Measurements from ENCODE around the gene CBLL1. TPM values are rescaled to one million over a fixed set of nuclear protein-coding genes. Genes with fewer than 3 reads are reported as not detected.

The CBLL1 gene
- polyA plus RNA-seq, 3 donors: 5.4 to 11.4 (median 9.4) TPM

GRCh38 chr7:107792364-107792763, 48.4 kb downstream of the CBLL1 start:
- WGBS, 3 donors: 85 to 93% (median 90%) methylated on average over 6 of the region's 6 CpGs
- no peak overlapping the region for H3K27ac ChIP-seq (ENCODE audit: low read depth, low read length)

DNA sequence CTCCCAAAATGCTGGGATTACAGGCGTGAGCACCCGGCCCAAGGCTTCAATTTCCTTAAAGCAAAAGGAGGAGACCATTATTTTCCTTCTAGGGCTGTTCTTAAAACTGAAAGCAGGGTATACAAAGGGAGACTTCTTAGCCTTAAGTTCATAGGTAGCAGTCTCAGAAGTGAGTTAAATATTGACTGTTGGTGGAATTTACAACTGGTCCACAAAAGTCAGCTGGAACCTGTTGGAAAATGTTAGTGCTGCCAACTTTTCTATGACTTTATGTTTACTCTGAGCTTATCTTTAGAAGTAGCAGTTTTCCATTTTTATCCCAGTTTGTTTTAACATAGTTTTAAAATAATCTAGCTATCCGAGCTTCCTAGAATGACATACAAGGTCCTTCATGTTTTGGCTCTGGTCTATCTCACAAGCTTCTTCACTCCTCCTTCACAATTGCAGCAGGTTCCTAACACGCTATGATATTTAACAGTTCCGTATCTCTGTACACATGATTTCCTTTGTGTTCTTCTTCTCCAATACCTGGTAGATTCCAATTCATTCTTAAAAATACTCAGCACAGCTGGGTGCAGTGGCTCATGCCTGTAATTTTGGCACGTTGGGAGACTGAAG, 55.8 kb downstream of the CBLL1 start:
- no peak overlapping the region for H3K27ac ChIP-seq (ENCODE audit: low read depth, low read length)
- WGBS, 3 donors: 21 to 65% (median 50%) methylated on average over 6 of the region's 6 CpGs

DNA sequence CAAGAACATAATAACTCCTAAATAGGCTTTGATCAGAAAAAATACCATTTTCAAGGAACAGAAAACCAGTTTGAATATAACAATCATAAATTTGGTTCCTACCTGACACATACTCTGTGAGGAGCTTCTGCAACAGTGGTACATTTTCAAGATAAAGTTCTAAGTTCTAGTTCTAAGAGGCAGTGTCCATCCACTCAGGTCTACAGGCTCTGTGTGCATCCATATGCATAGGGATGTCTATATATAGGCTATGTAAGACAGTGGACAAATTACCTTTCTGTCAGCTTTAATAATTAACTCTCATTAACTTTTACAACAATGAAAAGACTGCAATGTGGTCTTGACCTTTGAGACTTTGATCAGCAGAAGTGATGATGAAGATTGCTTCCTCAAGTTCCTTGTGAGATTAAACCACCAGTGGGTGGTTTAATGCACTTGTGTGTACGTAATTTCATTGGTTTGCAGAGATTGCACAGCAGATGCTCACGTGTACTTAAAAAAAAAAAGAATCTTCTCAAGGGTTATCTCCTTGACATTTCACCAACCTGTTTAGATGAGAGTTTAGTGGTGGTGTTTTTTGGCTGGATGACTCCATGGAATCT, 59.2 kb downstream of the CBLL1 start, which contains the start of gene SLC26A3:
TSS of gene SLC26A3 (minus strand) at position 215 of the 602 bp plus-strand sequence. CDS start 8,714 bp downstream, outside the sequence.
- WGBS, 3 donors: 70 to 80% (median 71%) methylated on average over 2 of the region's 2 CpGs
- no peak within 1 kb of the TSS for H3K27ac ChIP-seq (ENCODE audit: low read depth, low read length)

DNA sequence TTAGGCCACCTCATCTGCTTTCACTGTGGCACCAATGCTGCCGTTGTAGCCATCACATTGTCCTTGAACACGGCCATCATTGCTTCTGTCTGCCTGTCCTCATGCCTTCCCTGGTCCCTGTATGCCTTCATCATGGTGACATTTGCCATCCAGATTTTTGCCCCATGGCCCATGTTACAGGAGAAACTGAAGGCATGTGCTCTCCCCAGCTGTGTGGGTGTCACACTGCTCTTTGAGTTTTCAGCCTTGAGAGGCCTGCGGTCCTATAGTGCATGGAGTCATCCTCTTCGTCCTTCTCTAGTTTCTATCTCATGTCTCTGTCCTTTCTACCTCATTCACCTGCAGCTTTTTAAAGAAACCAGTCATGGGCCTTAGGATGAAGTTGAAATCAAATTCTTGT, 65.2 kb downstream of the CBLL1 start:
- no peak overlapping the region for H3K27ac ChIP-seq (ENCODE audit: low read depth, low read length)
- 94 to 95% (median 94%) methylated on average over 4 of the region's 4 CpGs for WGBS, 3 donors

- H3K27ac ChIP-seq (ENCODE audit: low read depth, low read length): no peak overlapping the region
- WGBS, 3 donors: 85 to 89% (median 89%) methylated on average over 3 of the region's 3 CpGs
Observed at GRCh38 chr7:107810626-107811025, 66.7 kb downstream of the CBLL1 start.

Other genes starting within 250 kb of the CBLL1 start
- 10 to 100 TPM in 1 of 3 donors, 1 to 10 TPM in 2; 8.8 to 11.1 (median 9.8) TPM for gene COG5, start 180.2 kb upstream of the CBLL1 start, polyA plus RNA-seq
- 1 to 10 TPM; 2.0 to 6.2 (median 2.6) TPM for gene DUS4L, start 180.2 kb upstream of the CBLL1 start, polyA plus RNA-seq
- gene BCAP29, start 163.9 kb upstream of the CBLL1 start, polyA plus RNA-seq: 10 to 100 TPM; 22.2 to 54.4 (median 48.6) TPM
- 1 to 10 TPM in 1 of 3 donors, under 1 TPM in 2; 0.30 to 1.9 (median 0.31) TPM for gene SLC26A4, start 83.3 kb upstream of the CBLL1 start, polyA plus RNA-seq
- gene SLC26A3, start 59.1 kb downstream of the CBLL1 start, polyA plus RNA-seq: under 1 TPM; 0.05 to 0.27 (median 0.11) TPM
- 100 to 1,000 TPM in 1 of 3 donors, 10 to 100 TPM in 2; 44.5 to 205 (median 55.7) TPM for gene DLD, start 147.0 kb downstream of the CBLL1 start, polyA plus RNA-seq

Measured in adipose tissue (tissue), 3 donors.